Measurements from ENCODE around the gene TAPT1.
"Not testable (repeated sequence)": the region's sequence is repeated elsewhere in the genome, so short reads cannot be mapped to it uniquely, and the experiment has no call there.

The TAPT1 gene

GRCh38 chr4:16168144-16168543, 58.1 kb downstream of the TAPT1 start:
- no peak for DNase-seq

DNA sequence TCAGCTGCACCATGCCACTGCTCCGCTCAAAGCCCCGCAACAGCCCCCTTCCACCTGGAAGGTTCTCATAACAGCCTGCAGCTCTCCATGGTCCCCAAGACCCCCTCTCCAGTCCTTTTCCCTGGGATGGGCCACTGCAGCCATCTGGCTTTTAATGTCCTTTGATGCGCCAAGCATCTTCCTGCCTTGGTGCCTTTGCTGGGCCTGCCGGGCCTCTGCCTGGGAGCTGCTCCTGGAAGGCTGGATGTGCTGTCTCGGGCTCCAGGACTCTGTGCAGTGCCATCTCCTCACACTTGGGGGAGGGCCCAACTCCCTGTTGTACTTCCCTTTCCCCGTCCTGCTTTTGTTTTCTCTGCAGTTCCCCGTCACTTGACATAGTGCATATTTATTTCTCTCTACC, 60.3 kb downstream of the TAPT1 start:
- DNase-seq, result no peak

DNA sequence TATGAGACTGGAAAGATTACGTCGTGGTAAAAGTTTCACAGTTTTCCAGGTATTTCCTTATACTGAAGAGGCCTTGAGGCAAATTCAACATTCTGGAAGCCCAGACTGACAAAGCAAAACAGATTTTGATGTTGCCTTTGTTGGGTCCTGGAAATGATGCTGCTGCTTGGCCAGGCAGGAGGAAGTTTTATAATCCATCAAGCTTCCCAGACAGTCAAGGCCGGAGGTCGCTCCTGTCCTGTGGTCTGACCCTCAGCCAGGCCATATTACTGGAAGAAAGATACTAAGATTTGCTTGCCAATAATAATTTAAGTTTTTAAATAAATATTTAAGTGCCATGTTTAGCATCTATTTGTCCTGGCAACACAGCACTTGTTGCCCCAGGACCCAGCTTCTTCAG, 63.4 kb downstream of the TAPT1 start:
- no peak for DNase-seq

- DNase-seq, result no peak
Measured at GRCh38 chr4:16161851-16162408, 64.3 kb downstream of the TAPT1 start.

DNA sequence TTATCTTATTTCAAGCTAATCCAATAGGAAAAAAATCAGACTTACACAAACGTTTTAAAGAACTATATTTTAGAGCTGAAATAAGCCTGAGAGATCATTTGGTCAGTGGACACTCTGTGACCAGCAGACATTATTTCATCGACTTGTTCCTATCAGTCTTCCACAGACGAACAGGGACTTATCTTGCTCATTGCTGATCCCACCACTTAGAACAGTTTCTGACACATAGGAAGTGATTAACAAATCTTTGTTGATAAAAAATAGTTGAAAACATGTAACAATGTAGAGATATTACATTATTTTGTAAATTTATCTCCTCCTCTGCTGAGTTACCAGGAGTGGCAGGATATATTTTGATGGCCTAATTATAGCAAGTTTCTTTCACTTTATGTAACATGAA, 65.8 kb downstream of the TAPT1 start:
- no peak for DNase-seq

GRCh38 chr4:16159286-16159685, 67.0 kb downstream of the TAPT1 start:
- no peak for DNase-seq

GRCh38 chr4:16158504-16158852, 67.8 kb downstream of the TAPT1 start:
- DNase-seq, result peak; percentile 36

GRCh38 chr4:16157609-16158503, 68.4 kb downstream of the TAPT1 start:
- no peak for DNase-seq

GRCh38 chr4:16155528-16156169, 70.6 kb downstream of the TAPT1 start:
- DNase-seq, result no peak

DNA sequence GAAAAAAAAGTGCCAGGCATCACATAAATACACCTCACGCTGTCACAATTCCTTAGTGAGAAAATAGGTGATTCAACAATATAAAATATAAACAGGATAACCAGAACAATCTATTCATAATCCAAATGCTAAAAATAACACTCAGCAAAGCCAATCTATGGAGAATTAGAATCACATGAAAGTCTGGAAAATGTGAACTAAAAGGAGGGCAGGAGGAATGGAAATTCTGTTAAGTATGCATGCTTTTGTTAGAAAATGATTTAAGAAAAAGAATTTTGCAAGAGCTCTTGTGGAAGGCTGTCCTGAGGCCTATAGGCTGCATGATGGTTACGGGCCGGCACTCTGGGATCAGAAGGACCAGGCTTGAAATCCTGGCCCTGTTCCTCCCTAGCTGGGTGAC, 71.8 kb downstream of the TAPT1 start:
- no peak for DNase-seq

GRCh38 chr4:16150716-16151115, 75.6 kb downstream of the TAPT1 start:
- no peak for DNase-seq

DNA sequence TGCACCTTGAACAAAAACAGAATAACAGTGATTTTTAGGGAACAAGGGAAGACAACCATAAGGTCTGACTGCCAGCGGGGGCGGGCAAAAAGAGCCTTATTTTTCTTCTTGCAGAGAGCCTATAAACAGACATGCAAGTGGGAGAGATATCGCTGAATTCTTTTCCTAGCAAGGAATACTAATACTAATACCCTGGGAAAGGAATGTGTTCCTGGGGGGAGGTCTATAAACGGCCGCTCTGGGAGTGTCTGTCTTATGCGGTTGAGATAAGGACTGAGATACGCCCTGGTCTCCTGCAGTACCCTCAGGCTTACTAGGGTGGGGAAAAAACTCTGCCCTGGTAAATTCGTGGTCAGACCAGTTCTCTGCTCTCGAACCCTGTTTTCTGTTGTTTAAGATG, 81.4 kb downstream of the TAPT1 start:
- DNase-seq, result not testable (repeated sequence)

GRCh38 chr4:16142598-16143310, 83.5 kb downstream of the TAPT1 start:
- no peak for DNase-seq

GRCh38 chr4:16140879-16141249, 85.4 kb downstream of the TAPT1 start:
- DNase-seq, result no peak

GRCh38 chr4:16140231-16140878, 85.9 kb downstream of the TAPT1 start:
- DNase-seq, result no peak

GRCh38 chr4:16139066-16139945, 87.0 kb downstream of the TAPT1 start:
- DNase-seq, result no peak

DNA sequence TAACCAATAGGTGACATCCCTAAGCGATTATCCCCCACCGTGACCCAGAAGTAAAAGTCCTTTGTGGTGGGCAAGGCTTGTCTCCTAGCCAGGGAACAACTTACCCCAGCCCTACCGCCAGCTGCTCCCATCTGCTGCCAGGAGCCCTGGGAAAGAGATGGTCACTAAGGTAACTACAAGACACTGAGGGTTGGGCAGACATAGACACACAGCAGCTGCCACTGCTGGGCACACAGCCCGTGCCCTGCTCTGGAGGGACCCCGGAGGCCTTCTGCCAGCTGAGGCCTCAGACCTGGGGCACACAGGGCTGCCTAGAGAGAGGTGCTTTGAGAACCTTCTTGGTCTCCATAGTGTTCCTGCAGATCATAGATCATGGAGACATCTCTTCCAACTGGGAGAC, 89.4 kb downstream of the TAPT1 start:
- no peak for DNase-seq

- no peak for DNase-seq
Measured at GRCh38 chr4:16136311-16136710, 90.0 kb downstream of the TAPT1 start.

GRCh38 chr4:16133406-16133805, 92.9 kb downstream of the TAPT1 start:
- DNase-seq, result no peak

- no peak for DNase-seq
Measured at GRCh38 chr4:16131293-16131692, 95.0 kb downstream of the TAPT1 start.

DNA sequence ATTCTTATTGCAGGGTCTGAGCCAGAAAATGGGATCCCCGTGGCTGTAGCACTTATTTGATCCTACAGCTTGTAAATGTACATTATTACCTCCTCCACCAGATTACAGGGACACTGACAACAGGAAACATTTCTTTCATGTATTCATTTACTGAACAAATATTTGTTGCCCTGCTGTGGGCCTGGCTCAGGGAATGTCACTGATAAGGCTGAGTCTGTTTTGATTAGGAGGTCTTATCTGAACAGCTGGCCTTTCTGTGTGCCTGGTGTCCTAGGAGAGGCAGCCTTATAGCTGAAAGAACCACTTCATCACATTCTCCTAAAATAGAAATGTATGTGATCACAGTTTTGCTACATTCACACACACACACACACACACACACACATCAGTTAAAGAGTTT, 96.9 kb downstream of the TAPT1 start:
- DNase-seq, result no peak

DNA sequence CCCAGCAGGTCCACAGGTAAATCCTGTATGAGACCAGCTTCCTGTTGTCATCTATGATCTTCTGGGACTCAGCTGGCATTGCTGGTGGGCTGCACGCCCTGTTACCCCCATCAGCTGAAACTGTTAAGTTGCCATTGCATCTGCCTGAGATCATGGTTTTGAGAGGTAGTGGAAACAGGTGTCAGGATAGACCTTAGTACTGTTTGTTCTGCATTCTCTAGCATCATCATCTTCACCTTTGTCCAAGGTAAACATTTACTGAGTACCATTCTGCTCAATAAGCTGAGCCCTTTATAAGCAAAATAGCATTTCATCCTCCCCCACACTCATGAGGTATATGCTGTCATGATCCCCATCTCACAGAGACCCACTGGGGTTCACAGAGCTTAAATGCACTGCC, 99.6 kb downstream of the TAPT1 start:
- DNase-seq, result no peak

All from NCI-H2227 treated with DMSO at 0.1 percent for 48 hours (cell line).